ENCODE data around the gene NFAT5. TPM values are rescaled to one million over a fixed set of nuclear protein-coding genes. Genes with fewer than 3 reads are reported as not detected.

The NFAT5 gene
- total and polyA plus RNA-seq, 2 donors from 2014 or later = 1.9 to 83.7 TPM

- Histone ChIP-seq H3K27ac (ENCODE audit: low read depth in 2 of 2, low read length in 2 of 2) (peak overlapping the region in 1 of 2 donors; percentile 17), H3K27me3 (ENCODE audit: control insufficient read depth, insufficient read depth, low read length) (no peaks in the 10 kb centered on the region), H3K9me3 (ENCODE audit: control insufficient read depth in 2 of 3, insufficient read depth in 1 of 3, low read length in 3 of 3) (no peaks in the 10 kb centered on the region), H3K4me3 (ENCODE audit: low read length in 3 of 3) (no peak overlapping the region), H3K4me1 (ENCODE audit: control insufficient read depth in 2 of 3, insufficient read depth in 2 of 3, low read depth in 1 of 3, low read length in 3 of 3) (peaks cover 0 to 7% (median 6%) of the 10 kb centered on the region in 3 donors), H3K36me3 (ENCODE audit: control insufficient read depth in 2 of 3, insufficient read depth in 3 of 3, low read length in 3 of 3) (no peaks in the 10 kb centered on the region), H3K9ac (ENCODE audit: low read length in 3 of 3) (no peak overlapping the region)
- DNase-seq = peak in 3 of 5 donors; percentile 19 to 37 (median 24)
- intact Hi-C loops (cut with DNase I) = no loop called here
- TF ChIP-seq, protein P1, sequence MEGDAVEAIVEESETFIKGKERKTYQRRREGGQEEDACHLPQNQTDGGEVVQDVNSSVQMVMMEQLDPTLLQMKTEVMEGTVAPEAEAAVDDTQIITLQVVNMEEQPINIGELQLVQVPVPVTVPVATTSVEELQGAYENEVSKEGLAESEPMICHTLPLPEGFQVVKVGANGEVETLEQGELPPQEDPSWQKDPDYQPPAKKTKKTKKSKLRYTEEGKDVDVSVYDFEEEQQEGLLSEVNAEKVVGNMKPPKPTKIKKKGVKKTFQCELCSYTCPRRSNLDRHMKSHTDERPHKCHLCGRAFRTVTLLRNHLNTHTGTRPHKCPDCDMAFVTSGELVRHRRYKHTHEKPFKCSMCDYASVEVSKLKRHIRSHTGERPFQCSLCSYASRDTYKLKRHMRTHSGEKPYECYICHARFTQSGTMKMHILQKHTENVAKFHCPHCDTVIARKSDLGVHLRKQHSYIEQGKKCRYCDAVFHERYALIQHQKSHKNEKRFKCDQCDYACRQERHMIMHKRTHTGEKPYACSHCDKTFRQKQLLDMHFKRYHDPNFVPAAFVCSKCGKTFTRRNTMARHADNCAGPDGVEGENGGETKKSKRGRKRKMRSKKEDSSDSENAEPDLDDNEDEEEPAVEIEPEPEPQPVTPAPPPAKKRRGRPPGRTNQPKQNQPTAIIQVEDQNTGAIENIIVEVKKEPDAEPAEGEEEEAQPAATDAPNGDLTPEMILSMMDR (IDR thresholded peaks at IDR 0.05; ENCODE audit: borderline replicate concordance, extremely low read depth, insufficient read depth) = no peak
- FAIRE-seq = no peak
Observed at GRCh38 chr16:69523566-69524305, 42.0 kb upstream of the NFAT5 start.

GRCh38 chr16:69526831-69527655 is 38.7 kb upstream of the NFAT5 start:
- H3K27me3 ChIP-seq (ENCODE audit: control insufficient read depth, insufficient read depth, low read length) = no peaks in the 10 kb centered on the region
- intact Hi-C loops (cut with DNase I) = no loop called here
- peak; percentile 56 to 75 (median 71) for DNase-seq
- FAIRE-seq = no peak
- no peaks in the 10 kb centered on the region for H3K9me3 ChIP-seq (ENCODE audit: control insufficient read depth in 2 of 3, insufficient read depth in 1 of 3, low read length in 3 of 3)
- H3K4me1 ChIP-seq (ENCODE audit: control insufficient read depth in 2 of 3, insufficient read depth in 2 of 3, low read depth in 1 of 3, low read length in 3 of 3) = peaks cover 0 to 9% (median 7%) of the 10 kb centered on the region in 3 donors
- TF ChIP-seq, protein P1 (IDR thresholded peaks at IDR 0.05; ENCODE audit: borderline replicate concordance, extremely low read depth, insufficient read depth) = no peak
- H3K9ac ChIP-seq (ENCODE audit: low read length in 3 of 3) = peak overlapping the region in 1 of 3 donors; percentile 4
- H3K4me3 ChIP-seq (ENCODE audit: low read length in 3 of 3) = peak overlapping the region in 1 of 3 donors; percentile 17
- peak overlapping the region; percentile 67 to 73 for H3K27ac ChIP-seq (ENCODE audit: low read depth in 2 of 2, low read length in 2 of 2)
- no peaks in the 10 kb centered on the region for H3K36me3 ChIP-seq (ENCODE audit: control insufficient read depth in 2 of 3, insufficient read depth in 3 of 3, low read length in 3 of 3)

GRCh38 chr16:69531988-69532387 is 33.8 kb upstream of the NFAT5 start:
- H3K9ac ChIP-seq (ENCODE audit: low read length in 3 of 3) = no peak overlapping the region
- TF ChIP-seq, protein P1 (IDR thresholded peaks at IDR 0.05; ENCODE audit: borderline replicate concordance, extremely low read depth, insufficient read depth) = no peak

More at GRCh38 chr16:69531988-69532387, 33.8 kb upstream of the NFAT5 start:
- Histone ChIP-seq H3K9me3 (ENCODE audit: control insufficient read depth in 2 of 3, insufficient read depth in 1 of 3, low read length in 3 of 3) (no peaks in the 10 kb centered on the region), H3K36me3 (ENCODE audit: control insufficient read depth in 2 of 3, insufficient read depth in 3 of 3, low read length in 3 of 3) (no peaks in the 10 kb centered on the region), H3K4me3 (ENCODE audit: low read length in 3 of 3) (no peak overlapping the region), H3K27ac (ENCODE audit: low read depth in 2 of 2, low read length in 2 of 2) (no peak overlapping the region), H3K4me1 (ENCODE audit: control insufficient read depth in 2 of 3, insufficient read depth in 2 of 3, low read depth in 1 of 3, low read length in 3 of 3) (peaks cover 0 to 4% (median 2%) of the 10 kb centered on the region in 3 donors), H3K27me3 (ENCODE audit: control insufficient read depth, insufficient read depth, low read length) (no peaks in the 10 kb centered on the region)
- FAIRE-seq = no peak
- intact Hi-C loops (cut with DNase I) = no loop called here
- DNase-seq = no peak

Measured in kidney (tissue), 14 donors.